RWPE1 (cell line): Measurements from ENCODE around the gene TOX2.

Experiments used
- CTCF ChIA-PET: fragments of 350-600 bp; sonication (Branson Sonifier 250); formaldehyde crosslinking; extraction: SDS; loops from one replicate; lab custom pipeline; 2021; lab: Yijun Ruan, JAX
- POLR2A ChIA-PET: fragments of 400-600 bp; formaldehyde crosslinking; extraction: SDS; loops from one replicate; lab custom pipeline; 2020; ENCODE audit warnings: antibody characterized with exemption; ENCODE audit not compliant: low non-redundant PET; lab: Yijun Ruan, JAX
- DNase-seq: peaks from one replicate; pipeline ENCODE4 v3.0.0; 2012; ENCODE audit warnings: low spot score
- H3K27ac ChIP-seq: fragments of 450-650 bp; 2 replicates; pipeline ENCODE4 v1.5.1; 2017
- CTCF ChIP-seq: fragments of 450-650 bp; conservative IDR thresholded peaks from 2 replicates; pipeline ENCODE4 v1.5.1; 2017; ENCODE audit warnings: low read depth, mild to moderate bottlenecking

Gene TOX2

GRCh38 chr20:44095831-44096230 lies 181.2 kb downstream of the TOX2 start:
- no peak overlapping the region for H3K27ac ChIP-seq
- POLR2A ChIA-PET = no interaction called here
- DNase-seq = no peak
- no peak for TF ChIP-seq CTCF
- CTCF ChIA-PET = interaction anchor here (0.6 to 0.8 kb wide), 4 partner anchors 74 to 351 kb away, joined by 3 to 4 read pairs (median 3); no protein-coding TSS in a partner anchor

GRCh38 chr20:44097521-44098255 lies 183.0 kb downstream of the TOX2 start:
- no peak for TF ChIP-seq CTCF
- ChIA-PET POLR2A (no interaction called here), CTCF (interaction anchor here (1.0 to 1.1 kb wide), 3 partner anchors 19 to 92 kb away, joined by 3 to 4 read pairs (median 3); no protein-coding TSS in a partner anchor)
- peak overlapping the region; percentile 35 for H3K27ac ChIP-seq
- no peak for DNase-seq

- H3K27ac ChIP-seq = no peak overlapping the region
- no peak for TF ChIP-seq CTCF
- ChIA-PET POLR2A (no interaction called here), CTCF (interaction anchor here (1.0 to 1.1 kb wide), 3 partner anchors 18 to 92 kb away, joined by 3 to 4 read pairs (median 3); no protein-coding TSS in a partner anchor)
- no peak for DNase-seq
Observed at GRCh38 chr20:44098256-44098630, 183.6 kb downstream of the TOX2 start.

- TF ChIP-seq CTCF = no peak
- ChIA-PET POLR2A (no interaction called here), CTCF (interaction anchor here (1.0 kb wide), 1 partner anchor 22 kb away, joined by 4 read pairs; no protein-coding TSS in a partner anchor)
- no peak for DNase-seq
- no peak overlapping the region for H3K27ac ChIP-seq
Observed at GRCh38 chr20:44098657-44099056, 184.0 kb downstream of the TOX2 start.

GRCh38 chr20:44099832-44100231 lies 185.2 kb downstream of the TOX2 start:
- H3K27ac ChIP-seq = no peak overlapping the region
- ChIA-PET CTCF (interaction anchor here (0.7 kb wide), 1 partner anchor 90 kb away, joined by 4 read pairs; no protein-coding TSS in a partner anchor), POLR2A (no interaction called here)
- TF ChIP-seq CTCF = no peak
- no peak for DNase-seq

- ChIA-PET POLR2A (no interaction called here), CTCF (interaction anchor here (0.7 to 0.8 kb wide), 2 partner anchors 93 to 1308 kb away, joined by 3 read pairs; no protein-coding TSS in a partner anchor)
- no peak for TF ChIP-seq CTCF
- H3K27ac ChIP-seq = no peak overlapping the region
- DNase-seq = no peak
Observed at GRCh38 chr20:44102582-44102981, 187.9 kb downstream of the TOX2 start.
